K562 (cell line): ENCODE measurements around the gene LAMA5. TPM values are rescaled to one million over a fixed set of nuclear protein-coding genes. Genes with fewer than 3 reads are reported as not detected.

Experiments used
- ATAC-seq: fragments of 200-7000 bp; cut with Tn5 transposase; 3 replicates; pipeline ENCODE4 v1.9.1; 2020; ENCODE audit warnings: moderate library complexity
- BruUV-seq: library from RNA; stranded (reverse); fragments of 400-500 nt; replicated peaks from 2 replicates; lab custom pipeline; 2021; lab: Mats Ljungman, UMichigan
- CTCF ChIA-PET: fragments of 300-600 bp; formaldehyde crosslinking; extraction: SDS; loops from one replicate; lab custom pipeline; 2021; ENCODE audit warnings: low intra/inter-chr PET ratio; lab: Yijun Ruan, JAX
- POLR2A ChIA-PET: fragments of 300-600, 350-650 bp; sonication (Branson Sonifier 250); formaldehyde crosslinking; extraction: SDS; loops from one replicate; lab custom pipeline; 2021; ENCODE audit warnings: antibody characterized with exemption, inconsistent platforms; lab: Yijun Ruan, JAX
- DNase-seq, 4 experiments: peaks; one replicate each; pipeline versions ENCODE4 v3.0.0 to v3.0.0-alpha.2; 2011 to 2018; ENCODE audit warnings: low spot score in 3 of 4, mixed read lengths in 3 of 4; ENCODE audit errors: extremely low read depth in 1 of 4
- FAIRE-seq: peaks from 2 replicates; lab custom pipeline; 2011; peaks lifted over from hg19 to GRCh38; lab: Jason Lieb, UNC
- H2AFZ ChIP-seq: 2 replicates; pipeline ENCODE4 v1.6.0; 2011; ENCODE audit warnings: low read depth, low read length, control low read depth, inconsistent platforms
- H3K27ac ChIP-seq: fragments of 200-600 bp; 3 replicates; pipeline ENCODE4 v1.8.0; 2011; ENCODE audit warnings: low read depth, mild to moderate bottlenecking, control low read depth, inconsistent platforms, low read length, moderate library complexity, mixed read lengths; ENCODE audit errors: extremely low read depth
- H3K27me3 ChIP-seq, 2 experiments: fragments of 300-600 bp in 1 of 2; 2 replicates in 1 of 2; 3 replicates in 1 of 2; pipeline versions ENCODE4 v1.6.0 to v1.8.0; 2011; ENCODE audit warnings: inconsistent platforms in 2 of 2, low read length in 2 of 2, mild to moderate bottlenecking in 1 of 2, mixed read lengths in 1 of 2, moderate library complexity in 1 of 2; ENCODE audit not compliant: control insufficient read depth in 2 of 2, insufficient read depth in 2 of 2
- H3K36me3 ChIP-seq: fragments of 300-600 bp; 3 replicates; pipeline ENCODE4 v1.8.0; 2011; ENCODE audit warnings: mild to moderate bottlenecking, low read length, inconsistent platforms; ENCODE audit not compliant: control insufficient read depth, insufficient read depth
- H3K4me1 ChIP-seq, 2 experiments: fragments of 200-600 bp in 1 of 2; replicated peaks in 1 of 2; 2 replicates in 1 of 2; 3 replicates in 1 of 2; pipeline versions ENCODE4 v1.5.1 to v1.8.0; 2011; ENCODE audit warnings: inconsistent platforms in 2 of 2, low read length in 2 of 2, mild to moderate bottlenecking in 1 of 2, mixed read lengths in 1 of 2, moderate library complexity in 1 of 2; ENCODE audit not compliant: control insufficient read depth in 2 of 2, insufficient read depth in 2 of 2
- H3K4me2 ChIP-seq: 2 replicates; pipeline ENCODE4 v1.6.1; 2011; ENCODE audit warnings: low read length, control low read depth, inconsistent platforms, mixed read lengths; ENCODE audit not compliant: insufficient read depth
- H3K4me3 ChIP-seq: fragments of 200-600 bp; sonication (generic), shearing (Covaris generic); 2 replicates; pipeline ENCODE4 v1.5.1; 2016; ENCODE audit warnings: control low read depth, inconsistent platforms
- H3K79me2 ChIP-seq: fragments of 200-600 bp; 3 replicates; pipeline ENCODE4 v1.8.0; 2011; ENCODE audit warnings: low read length, inconsistent platforms; ENCODE audit not compliant: control insufficient read depth, insufficient read depth
- H3K9ac ChIP-seq, 2 experiments: 2 replicates each; pipeline versions ENCODE4 v1.6.0 to v1.6.1; 2011; ENCODE audit warnings: low read depth in 2 of 2, low read length in 2 of 2, control low read depth in 1 of 2, inconsistent platforms in 1 of 2, mild to moderate bottlenecking in 1 of 2, mixed read lengths in 1 of 2; ENCODE audit not compliant: insufficient read depth in 1 of 2
- H3K9me1 ChIP-seq: one replicate; pipeline ENCODE4 v1.6.0; 2011; ENCODE audit warnings: inconsistent platforms, mild to moderate bottlenecking, low read length, moderate library complexity; ENCODE audit not compliant: control insufficient read depth, insufficient read depth
- H3K9me3 ChIP-seq: replicated peaks from 2 replicates; pipeline ENCODE4 v1.5.1; 2011; ENCODE audit warnings: low read depth, low read length, inconsistent platforms; ENCODE audit not compliant: control insufficient read depth, insufficient read depth
- H4K20me1 ChIP-seq: replicated peaks from 2 replicates; pipeline ENCODE4 v1.6.1; 2011; ENCODE audit warnings: low read length, inconsistent platforms, mixed read lengths; ENCODE audit not compliant: control insufficient read depth, insufficient read depth
- CBFA2T3 ChIP-seq: fragments of 450-650 bp; IDR thresholded peaks from 2 replicates; pipeline ENCODE4 v1.6.1; 2017
- NR3C1 ChIP-seq: sonication (generic); formaldehyde crosslinking; IDR thresholded peaks from 2 replicates; pipeline ENCODE4 v1.8.1; 2022; ENCODE audit warnings: missing genetic modification reagents
- POLR2G ChIP-seq: fragments of 200-400 bp; formaldehyde crosslinking; IDR thresholded peaks from 2 replicates; pipeline ENCODE4 v1.6.1; 2017; ENCODE audit warnings: low read depth, mild to moderate bottlenecking, antibody characterized with exemption, low read length, moderate library complexity
- RAD21 ChIP-seq, 2 experiments: fragments of 250-450 bp in 1 of 2; fragments of 450-650 bp in 1 of 2; sonication (Bioruptor Pico) in 1 of 2; formaldehyde crosslinking in 1 of 2; IDR thresholded peaks in 1 of 2; conservative IDR thresholded peaks in 1 of 2; 2 replicates each; pipeline versions ENCODE4 v1.4.0 to v1.8.0; 2020 to 2022; ENCODE audit warnings: mild to moderate bottlenecking in 2 of 2, moderate library complexity in 1 of 2
- WGBS: fragments of 100-300 bp; shearing (Covaris generic); methylation state at CpG from one replicate; pipeline ENCODE4 v1.1.6; 2016; ENCODE audit warnings: low coverage, mixed read lengths; ENCODE audit not compliant: insufficient coverage; ENCODE audit errors: missing lambda C conversion rate; 5-methylcytosine and 5-hydroxymethylcytosine counted together
- in situ Hi-C: fragments of 300-500 bp; cut with MboI; formaldehyde crosslinking; loops from 4 replicates; pipeline ENCODE4 v1.15.0; 2018; ENCODE audit warnings: inconsistent platforms, mixed read lengths
- intact Hi-C: fragments of 100-400 bp; cut with micrococcal nuclease; formaldehyde crosslinking; loops from 2 replicates; pipeline ENCODE4 v1.14.2; 2022
- polyA plus RNA-seq, 8 experiments: library from polyadenylated mRNA; depleted of rRNA in 4 of 8; stranded (reverse) in 5 of 8; unstranded in 3 of 8; fragments of >200 nt; fragmentation: Nextera tagmentation in 2 of 8; fragmentation: Illumina TruSeq in 1 of 8; extraction: Ambion mirVana in 2 of 8; extraction: Trizol in 1 of 8; gene quantifications; 2 replicates each; pipeline versions ENCODE4 v1.2.1 to v1.2.3, GENCODE V29; 2011 to 2014; ENCODE audit warnings: inconsistent platforms in 1 of 8, missing spikeins in 1 of 8
- total RNA-seq, 7 experiments: library from RNA; depleted of rRNA in 6 of 7; stranded (reverse); fragments of >200 nt in 6 of 7; fragmentation: Illumina TruSeq in 2 of 7; extraction: Trizol in 2 of 7; gene quantifications; 2 replicates each; pipeline versions ENCODE4 v1.2.1 to v1.2.3, GENCODE V29; 2011 to 2021; ENCODE audit warnings: low replicate concordance in 1 of 7
- TF ChIP-seq, protein P1 (sequence below), 3 experiments: IDR thresholded peaks in 2 of 3; conservative IDR thresholded peaks in 1 of 3; 2 replicates each; pipeline ENCODE4 v1.5.1; 2011 to 2012; ENCODE audit warnings: low read length in 3 of 3, mild to moderate bottlenecking in 3 of 3, control low read depth in 2 of 3, improper control_type of control experiment in 1 of 3, inconsistent platforms in 1 of 3, low read depth in 1 of 3, mixed read lengths in 1 of 3, moderate library complexity in 1 of 3; ENCODE audit not compliant: insufficient read depth in 2 of 3

The LAMA5 gene
- total and polyA plus RNA-seq, 9 of the 15 experiments (the other 6 are each of a cell fraction or from before 2014, with no cell fraction given): 0.31 to 101 (median 7.8) TPM

DNA sequence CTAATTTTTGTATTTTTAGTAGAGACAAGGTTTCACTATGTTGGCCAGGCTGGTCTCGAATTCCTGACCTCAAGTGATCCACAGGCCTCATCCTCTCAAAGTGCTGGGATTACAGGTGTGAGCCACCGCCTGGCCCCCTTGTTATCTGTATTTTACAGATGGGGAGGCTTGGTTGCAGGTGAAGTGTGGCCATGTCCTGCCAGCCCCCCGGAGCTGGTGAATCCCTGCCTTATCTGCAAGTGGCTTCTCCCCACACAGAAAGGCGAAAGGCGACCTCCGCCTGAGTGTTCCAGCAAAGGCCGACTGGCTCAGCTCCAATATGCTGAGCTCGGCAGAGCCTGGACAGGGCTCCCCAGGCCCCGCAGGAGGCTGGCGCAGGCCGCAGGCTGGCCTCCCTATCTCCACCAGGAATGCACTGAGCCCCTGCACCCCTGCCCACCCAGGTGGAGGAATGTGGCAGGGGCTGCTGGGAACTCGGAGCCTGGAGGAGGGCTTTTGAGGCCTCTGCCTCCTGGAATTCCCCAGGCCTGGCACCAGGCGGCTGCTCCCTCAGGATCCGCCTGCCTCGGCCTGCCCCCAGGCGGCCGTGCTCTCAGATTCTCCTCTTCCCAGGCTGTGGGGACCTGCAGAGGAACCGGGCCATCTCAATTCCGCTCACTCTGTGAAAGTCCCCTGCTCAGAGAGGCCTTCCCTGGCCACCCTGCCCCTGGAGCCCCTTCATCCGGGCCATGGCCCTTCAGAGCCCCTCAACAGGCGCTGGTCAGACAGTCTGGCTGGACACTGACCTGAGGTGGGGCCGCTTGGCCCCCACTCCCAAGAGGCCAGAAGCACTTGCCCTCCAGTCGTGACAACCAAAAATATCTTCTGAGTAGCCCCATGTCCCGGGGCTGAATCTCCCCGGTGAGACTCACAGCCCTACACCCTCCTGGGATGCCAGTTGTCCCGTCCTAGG is 9.3 kb upstream of the LAMA5 start:
- DNase-seq (no peak), FAIRE-seq (no peak), ATAC-seq (peak; percentile 26; the same call in 1 of the 3 replicates)
- ChIA-PET POLR2A (interaction anchor here (0.5 to 1.3 kb wide), 6 partner anchors 9 to 86 kb away, joined by 3 to 9 read pairs (median 3); partner anchors contain the start of genes ADRM1, LAMA5 and RPS21), CTCF (no interaction called here)
- 50% methylated on average over 21 of the region's 26 CpGs for WGBS
- no peak overlapping the region for H2AFZ ChIP-seq
- no peaks in the 10 kb centered on the region for H3K79me2 ChIP-seq
- peaks cover 0 to 70% of the 10 kb centered on the region in 2 experiments; a peak in 3 of 5 replicates for H3K4me1 ChIP-seq
- H3K9me3 ChIP-seq: no peaks in the 10 kb centered on the region
- H3K36me3 ChIP-seq: peaks cover 2% of the 10 kb centered on the region; the same call in 1 of the 3 replicates
- no peak overlapping the region for H3K4me2 ChIP-seq
- TF ChIP-seq POLR2G: peak; percentile 34
- peak; percentile 52 for TF ChIP-seq CBFA2T3
- peak in 1 of 2 experiments; percentile 27; a peak in 2 of 4 replicates for TF ChIP-seq RAD21 (CRISPR knock-in tag; conservative IDR thresholded peaks at IDR 0.05 in 1 of 2, IDR thresholded peaks at IDR 0.05 in 1 of 2)
- no peak for TF ChIP-seq NR3C1 (CRISPR knock-in tag)
- TF ChIP-seq, protein P1, sequence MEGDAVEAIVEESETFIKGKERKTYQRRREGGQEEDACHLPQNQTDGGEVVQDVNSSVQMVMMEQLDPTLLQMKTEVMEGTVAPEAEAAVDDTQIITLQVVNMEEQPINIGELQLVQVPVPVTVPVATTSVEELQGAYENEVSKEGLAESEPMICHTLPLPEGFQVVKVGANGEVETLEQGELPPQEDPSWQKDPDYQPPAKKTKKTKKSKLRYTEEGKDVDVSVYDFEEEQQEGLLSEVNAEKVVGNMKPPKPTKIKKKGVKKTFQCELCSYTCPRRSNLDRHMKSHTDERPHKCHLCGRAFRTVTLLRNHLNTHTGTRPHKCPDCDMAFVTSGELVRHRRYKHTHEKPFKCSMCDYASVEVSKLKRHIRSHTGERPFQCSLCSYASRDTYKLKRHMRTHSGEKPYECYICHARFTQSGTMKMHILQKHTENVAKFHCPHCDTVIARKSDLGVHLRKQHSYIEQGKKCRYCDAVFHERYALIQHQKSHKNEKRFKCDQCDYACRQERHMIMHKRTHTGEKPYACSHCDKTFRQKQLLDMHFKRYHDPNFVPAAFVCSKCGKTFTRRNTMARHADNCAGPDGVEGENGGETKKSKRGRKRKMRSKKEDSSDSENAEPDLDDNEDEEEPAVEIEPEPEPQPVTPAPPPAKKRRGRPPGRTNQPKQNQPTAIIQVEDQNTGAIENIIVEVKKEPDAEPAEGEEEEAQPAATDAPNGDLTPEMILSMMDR (IDR thresholded peaks at IDR 0.05 in 2 of 3, conservative IDR thresholded peaks at IDR 0.05 in 1 of 3; ENCODE audit: insufficient read depth in 2 of 3, low read depth in 1 of 3, low read length in 3 of 3): peak in 2 of 3 experiments; percentile 14 to 31; a peak in 2 of 6 replicates
- no peak overlapping the region for H3K27ac ChIP-seq
- H3K4me3 ChIP-seq: no peak overlapping the region
- no peaks in the 10 kb centered on the region for H3K9me1 ChIP-seq
- H3K27me3 ChIP-seq: no peaks in the 10 kb centered on the region
- H3K9ac ChIP-seq: peak overlapping the region in 1 of 2 experiments; percentile 74; a peak in 1 of 4 replicates
- intact Hi-C loops (no loop called here), in situ Hi-C loops (no loop called here)
- BruUV-seq: no TSS peak
- H4K20me1 ChIP-seq: no peaks in the 10 kb centered on the region
